Psoas muscle (tissue), 8 donors: ENCODE data around the gene TBCD. TPM values are rescaled to one million over a fixed set of nuclear protein-coding genes. Genes with fewer than 3 reads are reported as not detected.

Experiments used
- ATAC-seq, 4 donors: fragments of 200-7000 bp; cut with Tn5 transposase; one replicate each; pipeline ENCODE4 v1.9.1; 2020; ENCODE audit warnings: moderate library complexity in 3 of 4, mild to moderate bottlenecking in 2 of 4
- DNase-seq, 2 donors: peaks; one replicate each; pipeline ENCODE4 v3.0.0-alpha.2; 2020
- H3K27ac ChIP-seq: fragments of 200-600 bp; one replicate; pipeline ENCODE4 v1.8.0; 2022
- H3K27me3 ChIP-seq, 3 donors: fragments of 200-600 bp in 1 of 3; one replicate each; pipeline versions ENCODE4 v1.6.1 to v1.8.0; 2013 to 2022; ENCODE audit warnings: low read length in 2 of 3, mild to moderate bottlenecking in 2 of 3, moderate library complexity in 1 of 3; ENCODE audit not compliant: insufficient read depth in 3 of 3
- H3K36me3 ChIP-seq, 2 donors: fragments of 200-600 bp in 1 of 2; one replicate each; pipeline versions ENCODE4 v1.6.1 to v1.8.0; 2013 to 2022; ENCODE audit warnings: low read depth in 1 of 2, mild to moderate bottlenecking in 1 of 2, moderate library complexity in 1 of 2; ENCODE audit not compliant: insufficient read depth in 1 of 2
- H3K4me1 ChIP-seq: fragments of 200-600 bp; one replicate; pipeline ENCODE4 v1.8.0; 2022
- H3K4me3 ChIP-seq: fragments of 200-600 bp; one replicate; pipeline ENCODE4 v1.8.0; 2022; ENCODE audit warnings: mild to moderate bottlenecking
- H3K9me3 ChIP-seq: fragments of 200-600 bp; one replicate; pipeline ENCODE4 v1.8.0; 2022
- CTCF ChIP-seq: fragments of 200-600 bp; IDR thresholded peaks from one replicate; pipeline ENCODE4 v1.8.0; 2022; ENCODE audit warnings: antibody characterized with exemption
- WGBS, 3 donors: extraction: QIAGEN DNeasy Blood & Tissue Kit; methylation state at CpG; one replicate each; pipeline versions ENCODE4 v1.1.6 to v1.1.7; 2013; 5-methylcytosine and 5-hydroxymethylcytosine counted together
- intact Hi-C, 2 donors: fragments of 100-400 bp; cut with DNase I; formaldehyde crosslinking; loops; one replicate each; pipeline versions ENCODE4 v1.11.0 to v1.14.2; 2022
- polyA plus RNA-seq, 3 donors: library from polyadenylated mRNA; stranded (reverse); fragments of 200-250 nt; gene quantifications; one replicate each; pipeline ENCODE4 v1.2.3, GENCODE V29; 2013
- total RNA-seq, 4 donors: library from RNA; stranded (reverse); fragmentation: NEBNext Ultra II Directional in 2 of 4; extraction: Animal tissue kit (Norgen Biotek cat#: 25700) in 2 of 4; gene quantifications; one replicate each; pipeline versions ENCODE4 v1.2.1 to v1.2.4, GENCODE V29; 2021 to 2023
- donor health status: healthy with polysubstance abuse.
- donor health status: DM: no; HTN: no; CAD: no; lungs with moderate emphysema.
- donor health status: Bipolar disorder and iron deficiency.
- donor health status: healthy.
- donor health status: DM: yes; HTN: yes; CAD: no.
- donor health status: DM: no; HTN: no; CAD: no.
- donor health status: DM: no; HTN: no; CAD: no.
- donor health status: DM: yes; HTN: yes; CAD: no.

TBCD gene
- total and polyA plus RNA-seq, 7 donors = 28.2 to 65.0 (median 36.5) TPM

DNA sequence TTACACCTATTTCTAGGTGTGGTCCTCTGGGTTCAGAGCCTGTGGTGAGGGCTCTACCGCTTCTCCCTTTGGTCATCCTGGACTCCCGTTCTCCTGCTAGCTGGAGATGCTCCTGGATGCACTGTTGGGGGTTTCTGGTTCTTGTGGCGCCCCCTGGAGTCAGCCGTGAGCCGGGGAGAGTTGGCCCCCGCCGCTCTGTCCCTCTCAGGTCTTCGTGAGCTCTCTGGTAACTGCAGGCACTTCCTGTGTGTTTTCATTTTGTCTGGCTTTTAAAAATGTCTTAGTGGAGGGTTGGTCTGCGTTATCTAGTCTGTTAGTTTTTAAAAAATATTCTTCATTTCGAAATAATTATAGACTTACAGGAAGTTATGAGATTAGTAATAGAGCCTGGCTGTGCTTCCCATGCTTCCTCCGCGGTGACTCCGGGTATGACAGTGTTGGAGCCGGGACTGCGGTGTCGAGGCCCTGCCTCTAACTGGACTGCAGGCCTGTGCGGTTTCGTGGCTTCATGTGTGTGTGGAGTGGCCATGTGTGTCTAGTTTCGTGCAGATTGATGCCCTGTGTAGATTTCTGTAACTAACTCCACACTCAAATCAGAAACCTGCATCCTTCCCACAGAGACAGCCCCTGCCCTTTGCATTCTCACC lies 166.0 kb downstream of the TBCD start:
- Histone ChIP-seq H3K27ac (no peak overlapping the region), H3K9me3 (no peaks in the 10 kb centered on the region), H3K36me3 (peaks cover 0 to 13% of the 10 kb centered on the region in 2 donors), H3K4me1 (no peaks in the 10 kb centered on the region), H3K4me3 (no peak overlapping the region), H3K27me3 (no peaks in the 10 kb centered on the region)
- DNase-seq (no peak), ATAC-seq (no peak)
- 67 to 79% (median 77%) methylated on average over 19 of the region's 19 CpGs for WGBS, 3 donors
- peak; percentile 43 for TF ChIP-seq CTCF
- intact Hi-C loops = loop anchor here in 1 of 2 donors (10.0 kb wide), 1 partner anchor 253 kb away; no protein-coding TSS in a partner anchor

- no peak for DNase-seq
- H3K27ac ChIP-seq = no peak overlapping the region
- no peak for TF ChIP-seq CTCF
- no peaks in the 10 kb centered on the region for H3K27me3 ChIP-seq
- H3K4me1 ChIP-seq = no peaks in the 10 kb centered on the region
- 96 to 97% (median 97%) methylated on average over 19 of the region's 19 CpGs for WGBS, 3 donors
- H3K9me3 ChIP-seq = no peaks in the 10 kb centered on the region
- intact Hi-C loops = loop anchor here in 1 of 2 donors (10.0 kb wide), 1 partner anchor 254 kb away; no protein-coding TSS in a partner anchor
- no peak for ATAC-seq
- no peak overlapping the region for H3K4me3 ChIP-seq
- peaks cover 0 to 19% of the 10 kb centered on the region in 2 donors for H3K36me3 ChIP-seq
Observed at GRCh38 chr17:82918508-82918907, 166.6 kb downstream of the TBCD start.

- Histone ChIP-seq H3K27me3 (no peaks in the 10 kb centered on the region), H3K27ac (no peak overlapping the region), H3K36me3 (peaks cover 0 to 33% of the 10 kb centered on the region in 2 donors), H3K4me3 (no peak overlapping the region), H3K4me1 (no peaks in the 10 kb centered on the region), H3K9me3 (no peaks in the 10 kb centered on the region)
- no peak for DNase-seq
- intact Hi-C loops = loop anchor here in 1 of 2 donors (10.0 kb wide), 1 partner anchor 255 kb away; no protein-coding TSS in a partner anchor
- 95 to 98% (median 96%) methylated on average over 15 of the region's 15 CpGs for WGBS, 3 donors
- ATAC-seq = no peak
- TF ChIP-seq CTCF = no peak
Observed at GRCh38 chr17:82920150-82920549, 168.3 kb downstream of the TBCD start.

GRCh38 chr17:82920715-82921114 lies 168.8 kb downstream of the TBCD start:
- no peak overlapping the region for H3K27ac ChIP-seq
- H3K9me3 ChIP-seq = no peaks in the 10 kb centered on the region
- no peak overlapping the region for H3K4me3 ChIP-seq
- no peak for TF ChIP-seq CTCF
- intact Hi-C loops = loop anchor here in 1 of 2 donors (10.0 kb wide), 1 partner anchor 256 kb away; no protein-coding TSS in a partner anchor
- ATAC-seq = no peak
- H3K36me3 ChIP-seq = peaks cover 0 to 38% of the 10 kb centered on the region in 2 donors
- no peak for DNase-seq
- no peaks in the 10 kb centered on the region for H3K27me3 ChIP-seq
- WGBS, 3 donors = 88 to 90% (median 88%) methylated on average over 16 of the region's 16 CpGs
- H3K4me1 ChIP-seq = no peaks in the 10 kb centered on the region
